Measurements from ENCODE around the gene OLIG2. TPM values are rescaled to one million over a fixed set of nuclear protein-coding genes. Genes with fewer than 3 reads are reported as not detected.

Gene OLIG2
- total and polyA plus RNA-seq, 2 experiments from 2014 or later: 0.15 to 1.4 TPM

GRCh38 chr21:33019516-33019884 lies 6.2 kb upstream of the OLIG2 start:
- no peaks in the 10 kb centered on the region for H3K79me2 ChIP-seq (replicated peaks; ENCODE audit: insufficient read depth)
- 0 out of 2 replicates have a peak, but pooled peaks cover 5% of the 10 kb centered on the region for H3F3A ChIP-seq (replicated peaks; ENCODE audit: low read depth)
- no peaks in the 10 kb centered on the region; the same call in 2 of the 3 replicates for H3K36me3 Mint-ChIP-seq (ENCODE audit: low read depth)
- H4K20me1 ChIP-seq (replicated peaks; ENCODE audit: insufficient read depth): peaks cover 6% of the 10 kb centered on the region
- no peak for TF ChIP-seq EZH2phosphoT487 (IDR thresholded peaks at IDR 0.05; ENCODE audit: unreplicated experiment)
- ATAC-seq: no peak
- H3K9me3 Mint-ChIP-seq: no peaks in the 10 kb centered on the region; the same call in 2 of the 3 replicates
- peaks cover 95% of the 10 kb centered on the region for H3K27me3 ChIP-seq (ENCODE audit: insufficient read depth)
- H3K4me1 Mint-ChIP-seq: peaks cover 25% of the 10 kb centered on the region
- H3K27ac Mint-ChIP-seq: no peak overlapping the region
- H3K4me2 ChIP-seq: peak overlapping the region; percentile 83
- H3K27me3 Mint-ChIP-seq (ENCODE audit: insufficient read depth, low read depth, poor library complexity): peaks cover 65% of the 10 kb centered on the region
- peak overlapping the region; percentile 91 for H2AFZ ChIP-seq
- no peak for DNase-seq (ENCODE audit: low spot score)
- H3K36me3 ChIP-seq (ENCODE audit: insufficient read depth): no peaks in the 10 kb centered on the region
- no peaks in the 10 kb centered on the region for H3K9me2 ChIP-seq (ENCODE audit: insufficient read depth)
- peaks cover 29% of the 10 kb centered on the region for H3K4me1 ChIP-seq (ENCODE audit: insufficient read depth)
- no peak overlapping the region for H3K27ac ChIP-seq (ENCODE audit: low read depth)
- H3K4me3 Mint-ChIP-seq: peak overlapping the region; percentile 58
- H3K4me3 ChIP-seq: peak overlapping the region; percentile 60

- ATAC-seq (peak; percentile 76), DNase-seq (ENCODE audit: low spot score) (peak; percentile 84)
- H3K4me3 ChIP-seq: peak overlapping the region; percentile 60
- H3K4me1 ChIP-seq (ENCODE audit: insufficient read depth): peaks cover 33% of the 10 kb centered on the region
- H3K27me3 ChIP-seq (ENCODE audit: insufficient read depth): peaks cover 100% of the 10 kb centered on the region
- no peaks in the 10 kb centered on the region for H3K9me2 ChIP-seq (ENCODE audit: insufficient read depth)
- H3K4me1 Mint-ChIP-seq: peaks cover 25% of the 10 kb centered on the region
- H3K27ac Mint-ChIP-seq: no peak overlapping the region
- H3K9me3 Mint-ChIP-seq: no peaks in the 10 kb centered on the region; the same call in 2 of the 3 replicates
- H4K20me1 ChIP-seq (replicated peaks; ENCODE audit: insufficient read depth): peaks cover 6% of the 10 kb centered on the region
- no peak overlapping the region for H3K27ac ChIP-seq (ENCODE audit: low read depth)
- H3K27me3 Mint-ChIP-seq (ENCODE audit: insufficient read depth, low read depth, poor library complexity): peaks cover 69% of the 10 kb centered on the region
- no peaks in the 10 kb centered on the region for H3K79me2 ChIP-seq (replicated peaks; ENCODE audit: insufficient read depth)
- H3F3A ChIP-seq (replicated peaks; ENCODE audit: low read depth): 0 out of 2 replicates have a peak, but pooled peaks cover 5% of the 10 kb centered on the region
- no peaks in the 10 kb centered on the region for H3K36me3 ChIP-seq (ENCODE audit: insufficient read depth)
- H3K4me3 Mint-ChIP-seq: peak overlapping the region; percentile 72
- TF ChIP-seq EZH2phosphoT487 (IDR thresholded peaks at IDR 0.05; ENCODE audit: unreplicated experiment) (no peak), EZH2 (IDR thresholded peaks at IDR 0.05; ENCODE audit: low read depth, unreplicated experiment) (peak; percentile 81), POLR2AphosphoS5 (IDR thresholded peaks at IDR 0.05; ENCODE audit: low read depth) (no peak)
- H2AFZ ChIP-seq: peak overlapping the region; percentile 91
- H3K4me2 ChIP-seq: peak overlapping the region; percentile 83
- no peaks in the 10 kb centered on the region; the same call in 2 of the 3 replicates for H3K36me3 Mint-ChIP-seq (ENCODE audit: low read depth)
Observed at GRCh38 chr21:33019885-33020557, 5.7 kb upstream of the OLIG2 start.

GRCh38 chr21:33020558-33021100 lies 5.1 kb upstream of the OLIG2 start:
- peak overlapping the region; percentile 91; the same call in 1 of the 2 replicates for H2AFZ ChIP-seq
- TF ChIP-seq ZNF114 (CRISPR knock-in tag; IDR thresholded peaks at IDR 0.05) (no peak), NANOG (IDR thresholded peaks at IDR 0.05; ENCODE audit: borderline replicate concordance) (no peak), EZH2 (IDR thresholded peaks at IDR 0.05; ENCODE audit: low read depth, unreplicated experiment) (peak; percentile 2), CREB1 (CRISPR knock-in tag; IDR thresholded peaks at IDR 0.05; ENCODE audit: low read depth) (no peak), ETS1 (IDR thresholded peaks at IDR 0.05) (no peak), EZH2phosphoT487 (IDR thresholded peaks at IDR 0.05; ENCODE audit: unreplicated experiment) (no peak)
- H3K4me3 ChIP-seq: peak overlapping the region; percentile 60
- DNase-seq (ENCODE audit: low spot score): no peak
- no peaks in the 10 kb centered on the region for H3K36me3 ChIP-seq (ENCODE audit: insufficient read depth)
- peak overlapping the region; percentile 83 for H3K4me2 ChIP-seq
- H3K4me1 Mint-ChIP-seq: peaks cover 25% of the 10 kb centered on the region
- H3K9me3 Mint-ChIP-seq: no peaks in the 10 kb centered on the region; the same call in 2 of the 3 replicates
- peaks cover 98% of the 10 kb centered on the region for H3K27me3 ChIP-seq (ENCODE audit: insufficient read depth)
- H4K20me1 ChIP-seq (replicated peaks; ENCODE audit: insufficient read depth): peaks cover 6% of the 10 kb centered on the region
- no peaks in the 10 kb centered on the region; the same call in 2 of the 3 replicates for H3K36me3 Mint-ChIP-seq (ENCODE audit: low read depth)
- 0 out of 2 replicates have a peak, but pooled peaks cover 5% of the 10 kb centered on the region for H3F3A ChIP-seq (replicated peaks; ENCODE audit: low read depth)
- H3K79me2 ChIP-seq (replicated peaks; ENCODE audit: insufficient read depth): no peaks in the 10 kb centered on the region
- no peak for ATAC-seq
- no peak overlapping the region for H3K27ac Mint-ChIP-seq
- H3K4me3 Mint-ChIP-seq: peak overlapping the region; percentile 72
- H3K27me3 Mint-ChIP-seq (ENCODE audit: insufficient read depth, low read depth, poor library complexity): peaks cover 73% of the 10 kb centered on the region
- no peak overlapping the region for H3K27ac ChIP-seq (ENCODE audit: low read depth)
- peaks cover 33% of the 10 kb centered on the region for H3K4me1 ChIP-seq (ENCODE audit: insufficient read depth)
- H3K9me2 ChIP-seq (ENCODE audit: insufficient read depth): no peaks in the 10 kb centered on the region
